GM12865 (cell line): ENCODE measurements around the gene ARID4B.

Experiments
- DNase-seq: peaks from one replicate; pipeline ENCODE4 v3.0.0; 2010; ENCODE audit warnings: low read depth
- H3K4me3 ChIP-seq: 2 replicates; pipeline ENCODE4 v1.5.1; 2011; ENCODE audit warnings: mild to moderate bottlenecking, low read depth, low read length, control low read depth
- TF ChIP-seq, protein P1 (sequence below): IDR thresholded peaks from 2 replicates; pipeline ENCODE4 v1.5.1; 2011; ENCODE audit warnings: low read length, control low read depth, low read depth, inconsistent platforms; ENCODE audit not compliant: insufficient read depth; ENCODE audit errors: missing control alignments

The ARID4B gene

GRCh38 chr1:235130766-235131270, 197.2 kb downstream of the ARID4B start:
- H3K4me3 ChIP-seq = no peak overlapping the region
- no peak for DNase-seq
- TF ChIP-seq, protein P1, sequence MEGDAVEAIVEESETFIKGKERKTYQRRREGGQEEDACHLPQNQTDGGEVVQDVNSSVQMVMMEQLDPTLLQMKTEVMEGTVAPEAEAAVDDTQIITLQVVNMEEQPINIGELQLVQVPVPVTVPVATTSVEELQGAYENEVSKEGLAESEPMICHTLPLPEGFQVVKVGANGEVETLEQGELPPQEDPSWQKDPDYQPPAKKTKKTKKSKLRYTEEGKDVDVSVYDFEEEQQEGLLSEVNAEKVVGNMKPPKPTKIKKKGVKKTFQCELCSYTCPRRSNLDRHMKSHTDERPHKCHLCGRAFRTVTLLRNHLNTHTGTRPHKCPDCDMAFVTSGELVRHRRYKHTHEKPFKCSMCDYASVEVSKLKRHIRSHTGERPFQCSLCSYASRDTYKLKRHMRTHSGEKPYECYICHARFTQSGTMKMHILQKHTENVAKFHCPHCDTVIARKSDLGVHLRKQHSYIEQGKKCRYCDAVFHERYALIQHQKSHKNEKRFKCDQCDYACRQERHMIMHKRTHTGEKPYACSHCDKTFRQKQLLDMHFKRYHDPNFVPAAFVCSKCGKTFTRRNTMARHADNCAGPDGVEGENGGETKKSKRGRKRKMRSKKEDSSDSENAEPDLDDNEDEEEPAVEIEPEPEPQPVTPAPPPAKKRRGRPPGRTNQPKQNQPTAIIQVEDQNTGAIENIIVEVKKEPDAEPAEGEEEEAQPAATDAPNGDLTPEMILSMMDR = no peak

- TF ChIP-seq, protein P1 = no peak
- no peak overlapping the region for H3K4me3 ChIP-seq
Observed at GRCh38 chr1:235129774-235130570, 198.0 kb downstream of the ARID4B start.

GRCh38 chr1:235128456-235129328, 199.3 kb downstream of the ARID4B start, which contains the start of gene TOMM20:
TSS of gene TOMM20 (minus strand) at chr1:235128837. CDS start at chr1:235128715, 122 bp downstream.
- TF ChIP-seq, protein P1 = no peak
- DNase-seq = peak; percentile 99
- H3K4me3 ChIP-seq = peak within 1 kb of the TSS; percentile 87

More at GRCh38 chr1:235129774-235130570, 198.0 kb downstream of the ARID4B start:
- DNase-seq = no peak

DNA sequence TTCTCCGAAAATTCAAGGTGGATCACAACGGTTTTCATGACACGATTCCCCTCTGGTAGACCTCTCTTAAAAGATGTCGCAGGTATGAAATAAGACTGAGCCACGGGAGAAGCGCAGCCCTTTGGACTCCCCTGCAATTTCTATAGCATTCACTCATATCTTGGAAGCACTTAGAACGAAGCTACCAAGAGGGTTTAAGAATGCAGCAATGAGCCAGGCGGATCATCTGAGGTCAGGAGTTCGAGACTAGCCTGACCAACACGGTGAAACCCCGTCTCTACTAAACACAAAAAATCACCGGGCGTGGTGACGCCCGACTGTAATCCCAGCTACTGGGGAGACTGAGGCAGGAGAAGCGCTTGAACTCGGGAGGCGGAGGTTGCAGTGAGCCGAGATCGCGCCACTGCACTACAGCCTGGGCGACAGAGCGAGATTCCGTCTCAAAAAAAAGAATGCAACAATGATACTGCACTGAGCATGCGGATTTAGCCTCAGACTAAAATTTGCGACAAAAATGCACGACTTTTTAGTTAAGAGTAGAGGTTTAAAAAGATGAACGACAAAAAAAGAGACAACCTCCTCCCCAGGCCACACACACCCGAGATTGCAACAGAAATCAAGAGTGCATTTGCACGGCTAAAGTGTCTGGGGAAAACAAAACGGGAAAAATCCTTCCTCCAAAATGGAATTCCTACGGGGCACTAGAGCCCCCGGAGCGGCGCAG, 200.1 kb downstream of the ARID4B start:
- DNase-seq = peak; percentile 22
- TF ChIP-seq, protein P1 = no peak

DNA sequence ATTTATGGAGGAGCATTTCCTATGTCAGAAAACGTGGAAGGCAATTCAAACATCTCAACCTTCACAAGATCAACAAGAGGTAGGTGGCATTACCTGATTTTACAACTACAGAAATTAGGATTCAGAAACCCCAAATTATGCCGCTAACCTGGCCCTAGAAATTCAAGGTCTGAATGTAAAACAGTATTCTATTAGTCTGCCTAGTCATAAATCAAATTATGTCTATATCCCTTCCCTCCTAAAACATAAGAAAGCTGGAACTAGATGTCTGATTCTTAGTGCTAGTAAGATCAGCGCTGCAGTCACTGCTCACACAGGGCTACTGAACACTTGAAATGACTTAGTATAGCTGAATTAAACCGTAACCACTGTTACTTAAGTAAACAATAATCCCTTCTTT, 200.8 kb downstream of the ARID4B start:
- peak overlapping the region; percentile 87 for H3K4me3 ChIP-seq
- TF ChIP-seq, protein P1 = no peak
- no peak for DNase-seq

More for the DNA sequence above, 200.1 kb downstream of the ARID4B start:
- H3K4me3 ChIP-seq = peak overlapping the region; percentile 87

GRCh38 chr1:235124665-235125064, 203.3 kb downstream of the ARID4B start:
- no peak for DNase-seq
- TF ChIP-seq, protein P1 = no peak
- H3K4me3 ChIP-seq = no peak overlapping the region
